ENCODE results near the gene SZT2. TPM values are rescaled to one million over a fixed set of nuclear protein-coding genes. Genes with fewer than 3 reads are reported as not detected.

SZT2 gene
- total RNA-seq, 2 experiments from 2014 or later = 55.6 to 57.8 TPM

DNA sequence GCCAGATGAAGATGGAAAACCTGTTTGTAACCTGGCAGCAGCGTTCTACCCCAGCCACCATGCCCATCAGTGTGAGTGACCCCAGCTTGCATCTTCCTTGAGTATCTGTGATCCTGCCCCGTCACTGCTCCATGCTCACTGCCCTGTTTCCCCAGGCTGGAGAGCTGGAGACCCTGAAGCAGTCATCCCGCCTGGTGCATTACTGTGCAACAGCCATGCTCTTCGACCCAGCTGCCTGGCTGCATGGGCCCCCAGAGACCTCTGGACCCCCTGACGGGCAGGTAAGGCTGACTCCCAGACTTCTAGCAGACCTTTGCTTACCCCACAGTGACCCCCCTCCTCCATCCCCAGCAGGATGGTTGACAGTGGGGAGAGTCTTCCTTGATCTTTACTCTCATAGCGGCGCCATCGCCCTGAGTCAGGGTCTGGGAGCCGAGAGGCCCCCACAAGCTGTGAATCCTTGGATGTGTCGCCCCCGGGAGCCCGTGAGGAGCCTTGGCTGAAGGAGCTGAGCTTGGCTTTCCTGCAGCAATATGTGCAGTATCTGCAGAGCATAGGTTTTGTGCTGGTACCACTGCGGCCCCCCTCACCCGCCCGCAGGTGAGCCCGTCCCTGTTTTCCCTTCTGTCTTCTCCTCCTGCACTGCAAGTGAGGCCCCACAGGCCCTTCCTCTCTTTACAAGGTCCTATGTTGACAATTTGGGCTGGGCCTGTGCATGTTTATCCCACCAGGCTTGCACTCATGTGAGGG lies 53.7 kb downstream of the SZT2 start:
- POLR2A ChIA-PET = interaction anchor here (3.1 kb wide), 1 partner anchor 11 kb away, joined by 10 read pairs; the partner anchor contains the start of gene HYI
- Mint-ChIP-seq H3K4me1 (no peaks in the 10 kb centered on the region), H3K27me3 (no peaks in the 10 kb centered on the region), H3K4me3 (no peak overlapping the region), H3K9me3 (no peaks in the 10 kb centered on the region), H3K27ac (no peak overlapping the region), H3K36me3 (ENCODE audit: low read depth) (peaks cover 55% of the 10 kb centered on the region)
- DNase-seq = no peak
- CTCF ChIA-PET = no interaction called here

DNA sequence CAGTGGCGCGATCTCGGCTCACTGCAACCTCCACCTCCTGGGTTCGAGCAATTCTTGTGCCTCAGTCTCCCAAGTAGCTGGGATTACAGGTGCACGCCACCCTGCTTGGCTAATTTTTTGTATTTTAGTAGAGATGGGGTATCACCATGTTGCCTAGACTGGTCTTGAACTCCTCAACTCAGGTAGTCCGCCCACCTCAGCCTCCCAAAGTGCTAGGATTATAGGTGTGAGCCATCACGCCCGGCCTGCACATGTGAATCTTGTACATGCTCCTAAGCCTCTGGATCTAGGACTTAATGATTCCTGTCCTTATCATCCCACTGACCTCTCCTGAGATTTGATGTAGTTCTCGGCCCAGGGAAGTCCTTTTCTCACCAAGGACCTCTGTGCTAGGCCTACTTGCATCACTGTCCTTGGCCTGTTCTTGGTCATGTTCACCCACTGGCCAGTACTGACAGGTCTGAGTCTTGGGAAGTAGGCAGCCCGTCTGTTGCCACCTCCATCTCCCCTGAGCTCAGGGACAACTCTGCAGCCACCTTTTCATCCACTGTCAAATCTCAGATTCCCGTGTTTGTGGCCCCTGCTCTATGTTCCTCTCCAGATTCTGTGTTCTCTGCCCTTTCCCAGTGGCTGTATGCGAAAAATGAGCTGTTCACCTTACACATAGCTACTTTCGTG lies 54.6 kb downstream of the SZT2 start:
- no peak overlapping the region for H3K4me3 Mint-ChIP-seq
- peaks cover 57% of the 10 kb centered on the region for H3K36me3 Mint-ChIP-seq (ENCODE audit: low read depth)
- ChIA-PET CTCF (no interaction called here), POLR2A (no interaction called here)
- no peaks in the 10 kb centered on the region for H3K27me3 Mint-ChIP-seq
- DNase-seq = no peak
- H3K27ac Mint-ChIP-seq = peak overlapping the region; percentile 26
- no peaks in the 10 kb centered on the region for H3K4me1 Mint-ChIP-seq
- H3K9me3 Mint-ChIP-seq = no peaks in the 10 kb centered on the region

GRCh38 chr1:43444836-43445235 lies 55.1 kb downstream of the SZT2 start:
- Mint-ChIP-seq H3K27ac (no peak overlapping the region), H3K27me3 (no peaks in the 10 kb centered on the region), H3K4me3 (no peak overlapping the region), H3K9me3 (no peaks in the 10 kb centered on the region), H3K36me3 (ENCODE audit: low read depth) (peaks cover 61% of the 10 kb centered on the region), H3K4me1 (no peaks in the 10 kb centered on the region)
- POLR2A ChIA-PET = no interaction called here
- no peak for DNase-seq
- CTCF ChIA-PET = no interaction called here

DNA sequence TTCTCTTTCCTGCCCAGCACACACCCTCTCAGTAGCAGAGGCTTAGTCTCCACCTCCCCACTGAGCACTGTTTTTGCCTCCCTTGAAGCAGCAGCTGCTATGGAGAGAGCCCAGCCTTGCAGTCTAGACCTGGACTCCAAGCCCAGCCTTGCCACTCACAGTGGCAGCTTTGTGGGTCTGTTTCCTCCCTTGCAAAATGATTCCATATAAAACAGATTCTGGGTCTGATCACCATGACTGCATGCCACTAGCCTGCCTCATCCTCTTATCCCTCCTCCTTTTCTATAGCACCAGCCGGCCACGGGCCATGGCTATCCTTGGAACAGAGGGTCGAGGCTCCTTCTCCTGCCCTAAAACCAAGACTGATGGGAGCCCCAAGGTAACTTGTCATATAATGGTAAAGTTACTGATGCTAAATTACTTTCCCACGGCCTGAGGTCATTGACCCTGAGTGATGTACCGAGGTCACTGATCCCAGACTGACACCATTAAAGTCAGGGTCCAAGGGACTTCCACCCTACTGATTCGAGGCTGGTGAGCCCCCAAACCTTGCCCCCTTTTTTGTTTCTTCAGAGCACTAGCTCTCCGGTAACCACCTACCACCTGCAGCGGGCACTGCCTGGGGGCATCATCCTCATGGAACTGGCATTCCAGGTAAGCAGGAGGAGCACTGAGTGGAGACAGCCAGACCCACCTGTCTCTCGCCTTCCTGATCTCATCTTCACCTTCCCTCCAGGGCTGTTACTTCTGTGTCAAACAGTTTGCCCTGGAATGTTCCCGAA lies 56.1 kb downstream of the SZT2 start:
- no peak for DNase-seq
- CTCF ChIA-PET = no interaction called here
- H3K4me3 Mint-ChIP-seq = no peak overlapping the region
- no peaks in the 10 kb centered on the region for H3K27me3 Mint-ChIP-seq
- H3K27ac Mint-ChIP-seq = no peak overlapping the region
- POLR2A ChIA-PET = no interaction called here
- H3K4me1 Mint-ChIP-seq = no peaks in the 10 kb centered on the region
- H3K9me3 Mint-ChIP-seq = no peaks in the 10 kb centered on the region
- peaks cover 65% of the 10 kb centered on the region for H3K36me3 Mint-ChIP-seq (ENCODE audit: low read depth)

GRCh38 chr1:43446388-43446740 lies 56.7 kb downstream of the SZT2 start:
- Mint-ChIP-seq H3K36me3 (ENCODE audit: low read depth) (peaks cover 66% of the 10 kb centered on the region), H3K27me3 (no peaks in the 10 kb centered on the region), H3K9me3 (no peaks in the 10 kb centered on the region), H3K4me1 (no peaks in the 10 kb centered on the region), H3K4me3 (no peak overlapping the region), H3K27ac (no peak overlapping the region)
- DNase-seq = no peak
- ChIA-PET CTCF (no interaction called here), POLR2A (no interaction called here)

GRCh38 chr1:43446881-43447835 lies 57.5 kb downstream of the SZT2 start:
- no peak overlapping the region for H3K4me3 Mint-ChIP-seq
- no peaks in the 10 kb centered on the region for H3K27me3 Mint-ChIP-seq
- DNase-seq = no peak
- peaks cover 72% of the 10 kb centered on the region for H3K36me3 Mint-ChIP-seq (ENCODE audit: low read depth)
- POLR2A ChIA-PET = no interaction called here
- H3K4me1 Mint-ChIP-seq = no peaks in the 10 kb centered on the region
- H3K27ac Mint-ChIP-seq = no peak overlapping the region
- no peaks in the 10 kb centered on the region for H3K9me3 Mint-ChIP-seq
- CTCF ChIA-PET = no interaction called here

GRCh38 chr1:43447891-43448708 lies 58.4 kb downstream of the SZT2 start:
- H3K4me1 Mint-ChIP-seq = peaks cover 8% of the 10 kb centered on the region
- H3K9me3 Mint-ChIP-seq = no peaks in the 10 kb centered on the region
- ChIA-PET CTCF (no interaction called here), POLR2A (interaction anchor here (1.0 kb wide), 1 partner anchor 8 kb away, joined by 3 read pairs; no protein-coding TSS in a partner anchor)
- no peak overlapping the region for H3K27ac Mint-ChIP-seq
- no peaks in the 10 kb centered on the region for H3K27me3 Mint-ChIP-seq
- no peak for DNase-seq
- no peak overlapping the region for H3K4me3 Mint-ChIP-seq
- H3K36me3 Mint-ChIP-seq (ENCODE audit: low read depth) = peaks cover 80% of the 10 kb centered on the region

GRCh38 chr1:43448955-43449707 lies 59.4 kb downstream of the SZT2 start:
- H3K27ac Mint-ChIP-seq = peak overlapping the region; percentile 3
- no peaks in the 10 kb centered on the region for H3K9me3 Mint-ChIP-seq
- CTCF ChIA-PET = no interaction called here
- peaks cover 12% of the 10 kb centered on the region for H3K4me1 Mint-ChIP-seq
- no peaks in the 10 kb centered on the region for H3K27me3 Mint-ChIP-seq
- no peak for DNase-seq
- no peak overlapping the region for H3K4me3 Mint-ChIP-seq
- H3K36me3 Mint-ChIP-seq (ENCODE audit: low read depth) = peaks cover 70% of the 10 kb centered on the region
- POLR2A ChIA-PET = interaction anchor here (1.0 kb wide), 1 partner anchor 9 kb away, joined by 3 read pairs; no protein-coding TSS in a partner anchor

- CTCF ChIA-PET = no interaction called here
- Mint-ChIP-seq H3K9me3 (no peaks in the 10 kb centered on the region), H3K4me1 (peaks cover 18% of the 10 kb centered on the region), H3K36me3 (ENCODE audit: low read depth) (peaks cover 64% of the 10 kb centered on the region), H3K27me3 (peaks cover 3% of the 10 kb centered on the region), H3K27ac (no peak overlapping the region), H3K4me3 (no peak overlapping the region)
- no peak for DNase-seq
- POLR2A ChIA-PET = no interaction called here
These were observed 60.0 kb downstream of the SZT2 start for GRCh38 chr1:43449708-43450069.

DNA sequence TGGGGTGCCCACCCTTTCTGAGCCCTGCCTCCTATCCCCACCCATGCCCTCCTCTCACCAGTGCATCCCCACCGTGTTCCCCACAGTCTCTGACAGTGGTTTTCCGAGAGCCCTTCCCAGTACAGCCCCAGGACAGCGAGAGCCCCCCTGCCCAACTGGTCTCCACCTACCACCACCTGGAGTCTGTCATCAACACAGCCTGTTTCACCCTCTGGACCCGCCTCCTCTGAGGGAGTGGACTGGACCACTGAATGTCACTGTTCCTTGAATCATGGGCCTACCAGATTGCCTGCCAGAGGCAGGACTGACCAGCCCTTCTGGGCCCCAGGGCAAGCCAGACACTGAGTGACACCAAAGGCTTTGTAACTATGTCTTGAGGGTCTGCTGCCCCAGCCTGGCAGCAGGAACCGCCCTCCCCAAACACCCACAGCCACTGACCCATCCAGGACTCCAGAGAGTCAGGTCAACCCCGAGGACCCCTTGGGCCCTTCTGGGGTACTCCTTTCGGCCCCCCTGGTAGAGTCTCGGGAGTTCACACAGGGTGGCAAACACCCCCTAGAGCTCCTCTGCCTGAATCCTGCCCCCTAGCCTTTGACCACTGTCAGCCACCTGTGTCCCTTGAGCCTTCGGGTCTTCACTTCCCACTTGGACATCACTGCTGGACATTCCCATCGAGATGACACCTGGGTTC lies 60.7 kb downstream of the SZT2 start:
- POLR2A ChIA-PET = no interaction called here
- Mint-ChIP-seq H3K4me1 (peaks cover 23% of the 10 kb centered on the region), H3K36me3 (ENCODE audit: low read depth) (peaks cover 57% of the 10 kb centered on the region), H3K27ac (peak overlapping the region; percentile 23), H3K9me3 (no peaks in the 10 kb centered on the region), H3K27me3 (peaks cover 5% of the 10 kb centered on the region), H3K4me3 (no peak overlapping the region)
- no peak for DNase-seq
- CTCF ChIA-PET = no interaction called here

- no peak for DNase-seq
- no peaks in the 10 kb centered on the region for H3K9me3 Mint-ChIP-seq
- H3K27ac Mint-ChIP-seq = no peak overlapping the region
- CTCF ChIA-PET = no interaction called here
- H3K4me3 Mint-ChIP-seq = no peak overlapping the region
- H3K36me3 Mint-ChIP-seq (ENCODE audit: low read depth) = peaks cover 53% of the 10 kb centered on the region
- peaks cover 25% of the 10 kb centered on the region for H3K4me1 Mint-ChIP-seq
- H3K27me3 Mint-ChIP-seq = peaks cover 8% of the 10 kb centered on the region
- POLR2A ChIA-PET = no interaction called here
These were observed 61.5 kb downstream of the SZT2 start for GRCh38 chr1:43451157-43451591.

All from activated CD4-positive, alpha-beta memory T cell treated with anti-CD3 and anti-CD28 coated beads, Interleukin-2, amount 10 ng/mL, durations not matched to agents 7 days and 5 days (primary cell).